Spleen (tissue), 7 donors: ENCODE data around the gene FOCAD.

Experiments used
- POLR2A ChIP-seq, 3 donors: fragments of 450-650 bp; IDR thresholded peaks; one replicate each; pipeline ENCODE4 v1.5.1; 2017; ENCODE audit warnings: antibody characterized with exemption in 3 of 3, mild to moderate bottlenecking in 1 of 3
- POLR2AphosphoS5 ChIP-seq, 3 donors: sonication (generic); formaldehyde crosslinking; IDR thresholded peaks; one replicate each; pipeline ENCODE4 v1.5.1; 2017; ENCODE audit warnings: antibody characterized with exemption in 3 of 3
- TF ChIP-seq, protein P1 (sequence below), 11 experiments: fragments of 200-600 bp in 7 of 11; fragments of 450-650 bp in 4 of 11; sonication (generic) in 4 of 11; IDR thresholded peaks in 8 of 11; conservative IDR thresholded peaks in 3 of 11; 1 replicate in 7 of 11; 2 replicates in 4 of 11; pipeline versions ENCODE4 v1.4.0 to v1.8.0; 2016 to 2021; ENCODE audit warnings: antibody characterized with exemption in 11 of 11, inconsistent platforms in 4 of 11, mild to moderate bottlenecking in 1 of 11
- donor health status: DM: no; HTN: no; CAD: no; lungs with moderate emphysema.
- donor health status: DM: no; HTN: no; CAD: no.
- donor health status: DM: no; HTN: no; CAD: no.

DNA sequence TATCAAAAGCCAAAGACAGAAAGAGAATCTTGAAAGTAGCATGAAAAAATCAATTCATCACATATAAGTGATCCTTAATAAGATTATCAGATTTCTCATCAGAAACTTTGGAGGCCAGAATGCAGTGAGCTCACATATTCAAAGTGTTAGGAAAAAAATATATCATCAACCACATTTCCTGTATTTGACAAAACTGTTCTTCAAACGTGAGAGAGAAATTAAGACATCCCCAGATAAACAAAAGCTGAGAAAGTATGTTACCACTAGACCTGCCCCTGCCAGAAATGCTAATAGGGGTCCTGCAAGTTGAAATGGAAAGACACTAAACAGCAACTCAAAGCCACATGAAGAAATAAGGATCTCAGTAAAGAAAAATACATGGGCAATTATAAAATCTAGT, 317.5 kb downstream of the FOCAD start:
- TF ChIP-seq, protein P1, sequence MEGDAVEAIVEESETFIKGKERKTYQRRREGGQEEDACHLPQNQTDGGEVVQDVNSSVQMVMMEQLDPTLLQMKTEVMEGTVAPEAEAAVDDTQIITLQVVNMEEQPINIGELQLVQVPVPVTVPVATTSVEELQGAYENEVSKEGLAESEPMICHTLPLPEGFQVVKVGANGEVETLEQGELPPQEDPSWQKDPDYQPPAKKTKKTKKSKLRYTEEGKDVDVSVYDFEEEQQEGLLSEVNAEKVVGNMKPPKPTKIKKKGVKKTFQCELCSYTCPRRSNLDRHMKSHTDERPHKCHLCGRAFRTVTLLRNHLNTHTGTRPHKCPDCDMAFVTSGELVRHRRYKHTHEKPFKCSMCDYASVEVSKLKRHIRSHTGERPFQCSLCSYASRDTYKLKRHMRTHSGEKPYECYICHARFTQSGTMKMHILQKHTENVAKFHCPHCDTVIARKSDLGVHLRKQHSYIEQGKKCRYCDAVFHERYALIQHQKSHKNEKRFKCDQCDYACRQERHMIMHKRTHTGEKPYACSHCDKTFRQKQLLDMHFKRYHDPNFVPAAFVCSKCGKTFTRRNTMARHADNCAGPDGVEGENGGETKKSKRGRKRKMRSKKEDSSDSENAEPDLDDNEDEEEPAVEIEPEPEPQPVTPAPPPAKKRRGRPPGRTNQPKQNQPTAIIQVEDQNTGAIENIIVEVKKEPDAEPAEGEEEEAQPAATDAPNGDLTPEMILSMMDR (IDR thresholded peaks at IDR 0.05 in 8 of 11, conservative IDR thresholded peaks at IDR 0.05 in 3 of 11): no peak
- TF ChIP-seq POLR2AphosphoS5 (IDR thresholded peaks at IDR 0.05): no peak
- no peak for TF ChIP-seq POLR2A (IDR thresholded peaks at IDR 0.05)
